Trophoblast cell (in vitro differentiated cells and primary cell): ENCODE results near the gene MTHFS.
A peak's percentile ranks its signal among the peaks of the same experiment; 100 is the strongest.

Source experiments
- DNase-seq, 2 donors: peaks; one replicate each; pipeline ENCODE4 v3.0.0-alpha.2; 2016
- H2AFZ ChIP-seq: 2 replicates; pipeline ENCODE4 v1.6.1; 2013; ENCODE audit warnings: low read length, moderate library complexity, mild to moderate bottlenecking; ENCODE audit not compliant: insufficient read depth, poor library complexity
- H2AK5ac ChIP-seq: 2 replicates; pipeline ENCODE4 v1.6.1; 2013; ENCODE audit warnings: mild to moderate bottlenecking, low read length
- H2BK120ac ChIP-seq: 2 replicates; pipeline ENCODE4 v1.6.1; 2013; ENCODE audit warnings: low read length, mild to moderate bottlenecking, moderate library complexity; ENCODE audit not compliant: insufficient read depth, poor library complexity
- H2BK12ac ChIP-seq: 2 replicates; pipeline ENCODE4 v1.6.1; 2013; ENCODE audit warnings: mild to moderate bottlenecking, low read length, moderate library complexity
- H2BK5ac ChIP-seq: 2 replicates; pipeline ENCODE4 v1.6.1; 2013; ENCODE audit warnings: low read length, low read depth, moderate library complexity, mild to moderate bottlenecking; ENCODE audit not compliant: poor library complexity
- H3K14ac ChIP-seq: 2 replicates; pipeline ENCODE4 v1.6.1; 2013; ENCODE audit warnings: mild to moderate bottlenecking, low read length
- H3K18ac ChIP-seq: 2 replicates; pipeline ENCODE4 v1.6.1; 2013; ENCODE audit warnings: mild to moderate bottlenecking, low read length
- H3K23ac ChIP-seq: 2 replicates; pipeline ENCODE4 v1.6.1; 2013; ENCODE audit warnings: low read length
- H3K27ac ChIP-seq: 2 replicates; pipeline ENCODE4 v1.5.1; 2013; ENCODE audit warnings: low read depth, mild to moderate bottlenecking, inconsistent platforms, low read length, moderate library complexity
- H3K27me3 ChIP-seq: 2 replicates; pipeline ENCODE4 v1.6.1; 2013; ENCODE audit warnings: inconsistent platforms, mild to moderate bottlenecking, low read length, moderate library complexity; ENCODE audit not compliant: insufficient read depth
- H3K36me3 ChIP-seq, 2 experiments: 1 replicate in 1 of 2; 2 replicates in 1 of 2; pipeline ENCODE4 v1.6.1; 2013; ENCODE audit warnings: low read length in 2 of 2, mild to moderate bottlenecking in 2 of 2, moderate library complexity in 1 of 2; ENCODE audit not compliant: insufficient read depth in 2 of 2, control insufficient read depth in 1 of 2
- H3K4ac ChIP-seq: 2 replicates; pipeline ENCODE4 v1.6.1; 2013; ENCODE audit warnings: low read depth, mild to moderate bottlenecking, low read length, moderate library complexity
- H3K4me1 ChIP-seq, 2 experiments: 1 replicate in 1 of 2; 2 replicates in 1 of 2; pipeline ENCODE4 v1.6.1; 2013; ENCODE audit warnings: low read length in 2 of 2, mild to moderate bottlenecking in 2 of 2, moderate library complexity in 1 of 2; ENCODE audit not compliant: insufficient read depth in 2 of 2, control insufficient read depth in 1 of 2
- H3K4me2 ChIP-seq: 2 replicates; pipeline ENCODE4 v1.6.1; 2013; ENCODE audit warnings: inconsistent platforms, mild to moderate bottlenecking, low read length, moderate library complexity
- H3K4me3 ChIP-seq: 2 replicates; pipeline ENCODE4 v1.5.1; 2013; ENCODE audit warnings: mild to moderate bottlenecking, low read depth, low read length, inconsistent platforms
- H3K79me1 ChIP-seq: one replicate; pipeline ENCODE4 v1.6.1; 2013; ENCODE audit warnings: low read length
- H3K79me2 ChIP-seq: 2 replicates; pipeline ENCODE4 v1.6.1; 2013; ENCODE audit warnings: low read length, mild to moderate bottlenecking; ENCODE audit not compliant: control insufficient read depth, insufficient read depth, poor library complexity
- H3K9ac ChIP-seq: 2 replicates; pipeline ENCODE4 v1.6.1; 2013; ENCODE audit warnings: mild to moderate bottlenecking, low read length
- H3K9me3 ChIP-seq: 2 replicates; pipeline ENCODE4 v1.6.1; 2013; ENCODE audit warnings: low read depth, mild to moderate bottlenecking, control low read depth, inconsistent platforms, low read length; ENCODE audit not compliant: insufficient read depth
- H4K12ac ChIP-seq: 2 replicates; pipeline ENCODE4 v1.6.1; 2013; ENCODE audit warnings: low read depth, mild to moderate bottlenecking, low read length, moderate library complexity
- H4K8ac ChIP-seq: 2 replicates; pipeline ENCODE4 v1.6.1; 2013; ENCODE audit warnings: low read depth, mild to moderate bottlenecking, low read length, moderate library complexity
- H4K91ac ChIP-seq: one replicate; pipeline ENCODE4 v1.6.1; 2013; ENCODE audit warnings: low read depth, mild to moderate bottlenecking, low read length, moderate library complexity
- WGBS: extraction: QIAGEN DNeasy Blood & Tissue Kit; methylation state at CpG from one replicate; pipeline ENCODE4 v1.1.7; 2013; ENCODE audit warnings: missing lambda C conversion rate; ENCODE audit not compliant: insufficient read length, insufficient coverage; ENCODE audit errors: extremely low coverage; 5-methylcytosine and 5-hydroxymethylcytosine counted together

The MTHFS gene

GRCh38 chr15:79919749-79920511 is 23.1 kb upstream of the MTHFS start:
- no peaks in the 10 kb centered on the region for H3K27me3 ChIP-seq
- peaks cover 23 to 25% of the 10 kb centered on the region in 2 experiments for H3K36me3 ChIP-seq
- peaks cover 12% of the 10 kb centered on the region for H3K79me1 ChIP-seq
- H2AK5ac ChIP-seq, result no peak overlapping the region
- no peak overlapping the region for H2AFZ ChIP-seq
- H4K8ac ChIP-seq, result no peak overlapping the region
- no peak overlapping the region for H2BK120ac ChIP-seq
- H3K23ac ChIP-seq, result no peak overlapping the region
- no peak overlapping the region for H3K4ac ChIP-seq
- no peak overlapping the region for H4K91ac ChIP-seq
- H4K12ac ChIP-seq, result no peak overlapping the region
- H3K18ac ChIP-seq, result no peak overlapping the region
- H3K9me3 ChIP-seq, result peaks cover 24% of the 10 kb centered on the region
- no peak overlapping the region for H3K9ac ChIP-seq
- no peak overlapping the region for H2BK5ac ChIP-seq
- H3K14ac ChIP-seq, result no peak overlapping the region
- peaks cover 10% of the 10 kb centered on the region for H3K79me2 ChIP-seq
- no peak overlapping the region for H3K4me3 ChIP-seq
- H3K4me1 ChIP-seq, result peaks cover 3 to 4% of the 10 kb centered on the region in 2 experiments
- H3K27ac ChIP-seq, result no peak overlapping the region
- no peak overlapping the region for H3K4me2 ChIP-seq
- no CpG with 5 or more reads among the region's 12 CpGs for WGBS
- H2BK12ac ChIP-seq, result no peak overlapping the region
- DNase-seq, result no peak

GRCh38 chr15:79919090-79919748 is 22.4 kb upstream of the MTHFS start:
- Histone ChIP-seq H3K18ac (peak overlapping the region; percentile 4), H3K4me2 (no peak overlapping the region), H3K27me3 (no peaks in the 10 kb centered on the region), H2BK5ac (no peak overlapping the region), H2AK5ac (no peak overlapping the region), H3K79me2 (peaks cover 10% of the 10 kb centered on the region), H2BK12ac (no peak overlapping the region), H3K36me3 (peaks cover 23 to 25% of the 10 kb centered on the region in 2 experiments), H4K12ac (no peak overlapping the region), H4K91ac (no peak overlapping the region), H2AFZ (no peak overlapping the region), H2BK120ac (no peak overlapping the region), H3K9ac (no peak overlapping the region), H3K9me3 (peaks cover 21% of the 10 kb centered on the region), H3K23ac (no peak overlapping the region), H3K4me1 (peaks cover 3 to 4% of the 10 kb centered on the region in 2 experiments), H3K27ac (peak overlapping the region; percentile 46), H4K8ac (no peak overlapping the region), H3K4ac (no peak overlapping the region), H3K4me3 (no peak overlapping the region), H3K14ac (no peak overlapping the region), H3K79me1 (peaks cover 12% of the 10 kb centered on the region)
- DNase-seq, result no peak
- WGBS, result no CpG with 5 or more reads among the region's 27 CpGs

GRCh38 chr15:79918278-79918677 is 21.5 kb upstream of the MTHFS start:
- H3K4me1 ChIP-seq, result peaks cover 3 to 4% of the 10 kb centered on the region in 2 experiments
- no peak overlapping the region for H4K91ac ChIP-seq
- H3K4me2 ChIP-seq, result no peak overlapping the region
- no peak overlapping the region for H3K9ac ChIP-seq
- no peak overlapping the region for H3K14ac ChIP-seq
- H2AK5ac ChIP-seq, result no peak overlapping the region
- H3K79me1 ChIP-seq, result peaks cover 8% of the 10 kb centered on the region
- H3K23ac ChIP-seq, result no peak overlapping the region
- H3K27ac ChIP-seq, result no peak overlapping the region
- H3K36me3 ChIP-seq, result peaks cover 23 to 25% of the 10 kb centered on the region in 2 experiments
- H3K9me3 ChIP-seq, result peaks cover 21% of the 10 kb centered on the region
- no CpG with 5 or more reads among the region's 11 CpGs for WGBS
- H3K18ac ChIP-seq, result no peak overlapping the region
- no peak overlapping the region for H2BK120ac ChIP-seq
- H4K12ac ChIP-seq, result no peak overlapping the region
- H4K8ac ChIP-seq, result no peak overlapping the region
- H3K79me2 ChIP-seq, result peaks cover 8% of the 10 kb centered on the region
- no peak overlapping the region for H2AFZ ChIP-seq
- H3K4me3 ChIP-seq, result no peak overlapping the region
- H3K27me3 ChIP-seq, result no peaks in the 10 kb centered on the region
- H2BK5ac ChIP-seq, result no peak overlapping the region
- no peak for DNase-seq
- no peak overlapping the region for H3K4ac ChIP-seq
- H2BK12ac ChIP-seq, result no peak overlapping the region

- H3K79me1 ChIP-seq, result no peaks in the 10 kb centered on the region
- 100% methylated on average over 1 of the region's 3 CpGs for WGBS
- H3K4me1 ChIP-seq, result no peaks in the 10 kb centered on the region
- no peak overlapping the region for H4K91ac ChIP-seq
- DNase-seq, result no peak
- no peak overlapping the region for H4K8ac ChIP-seq
- peaks cover 16% of the 10 kb centered on the region for H3K9me3 ChIP-seq
- no peak overlapping the region for H2AK5ac ChIP-seq
- no peak overlapping the region for H3K4me3 ChIP-seq
- H3K27ac ChIP-seq, result no peak overlapping the region
- H2BK12ac ChIP-seq, result no peak overlapping the region
- no peak overlapping the region for H3K4ac ChIP-seq
- H4K12ac ChIP-seq, result no peak overlapping the region
- no peak overlapping the region for H3K4me2 ChIP-seq
- no peaks in the 10 kb centered on the region for H3K79me2 ChIP-seq
- H3K9ac ChIP-seq, result no peak overlapping the region
- H3K23ac ChIP-seq, result no peak overlapping the region
- H3K27me3 ChIP-seq, result no peaks in the 10 kb centered on the region
- H3K36me3 ChIP-seq, result peaks cover 25 to 26% of the 10 kb centered on the region in 2 experiments
- H2BK5ac ChIP-seq, result no peak overlapping the region
- H3K18ac ChIP-seq, result no peak overlapping the region
- no peak overlapping the region for H2AFZ ChIP-seq
- H2BK120ac ChIP-seq, result no peak overlapping the region
- H3K14ac ChIP-seq, result no peak overlapping the region
Observed at GRCh38 chr15:79916502-79917132, 19.8 kb upstream of the MTHFS start.
